H9 (cell line): ENCODE results near the gene TBC1D4. TPM values are rescaled to one million over a fixed set of nuclear protein-coding genes. Genes with fewer than 3 reads are reported as not detected.

ENCODE experiments used
- DNase-seq: peaks from one replicate; pipeline ENCODE4 v3.0.0-alpha.2; 2017
- H2AFZ ChIP-seq: one replicate; pipeline ENCODE4 v1.6.1; 2013; ENCODE audit warnings: mild to moderate bottlenecking, low read length, control low read depth, moderate library complexity
- H2AK5ac ChIP-seq: 2 replicates; pipeline ENCODE4 v1.6.1; 2013; ENCODE audit warnings: low read length, control low read depth, mixed read lengths; ENCODE audit not compliant: insufficient read length
- H2BK120ac ChIP-seq: one replicate; pipeline ENCODE4 v1.6.1; 2013; ENCODE audit warnings: low read depth, mild to moderate bottlenecking, low read length, control low read depth, inconsistent platforms; ENCODE audit not compliant: poor library complexity, severe bottlenecking
- H2BK12ac ChIP-seq: 2 replicates; pipeline ENCODE4 v1.6.1; 2013; ENCODE audit warnings: low read length, control low read depth, mixed read lengths, low read depth; ENCODE audit not compliant: insufficient read length
- H2BK15ac ChIP-seq: 2 replicates; pipeline ENCODE4 v1.6.1; 2013; ENCODE audit warnings: low read depth, low read length, control low read depth
- H2BK20ac ChIP-seq: one replicate; pipeline ENCODE4 v1.6.1; 2013; ENCODE audit warnings: low read depth, mild to moderate bottlenecking, low read length, control low read depth, inconsistent platforms; ENCODE audit not compliant: poor library complexity, severe bottlenecking
- H2BK5ac ChIP-seq: 2 replicates; pipeline ENCODE4 v1.6.1; 2013; ENCODE audit warnings: low read length, control low read depth, mixed read lengths; ENCODE audit not compliant: insufficient read length
- H3K14ac ChIP-seq: 2 replicates; pipeline ENCODE4 v1.6.1; 2013; ENCODE audit warnings: low read length, control low read depth; ENCODE audit not compliant: insufficient read depth
- H3K18ac ChIP-seq: 2 replicates; pipeline ENCODE4 v1.6.1; 2013; ENCODE audit warnings: low read depth, mild to moderate bottlenecking, mixed read lengths, low read length, control low read depth; ENCODE audit not compliant: insufficient read length
- H3K23ac ChIP-seq: 2 replicates; pipeline ENCODE4 v1.6.1; 2013; ENCODE audit warnings: low read length, control low read depth, mixed read lengths, low read depth; ENCODE audit not compliant: insufficient read length
- H3K23me2 ChIP-seq: 2 replicates; pipeline ENCODE4 v1.6.1; 2013; ENCODE audit warnings: low read depth, mild to moderate bottlenecking, mixed read lengths, low read length, control low read depth; ENCODE audit not compliant: insufficient read length, poor library complexity, severe bottlenecking
- H3K27ac ChIP-seq: 2 replicates; pipeline ENCODE4 v1.5.1; 2013; ENCODE audit warnings: low read length, control low read depth, mixed read lengths, low read depth; ENCODE audit not compliant: insufficient read length
- H3K27me3 ChIP-seq: 2 replicates; pipeline ENCODE4 v1.6.1; 2013; ENCODE audit warnings: low read length, control low read depth, inconsistent platforms; ENCODE audit not compliant: insufficient read depth
- H3K4ac ChIP-seq: 2 replicates; pipeline ENCODE4 v1.6.1; 2013; ENCODE audit warnings: low read depth, mild to moderate bottlenecking, control low read depth, inconsistent platforms, low read length, moderate library complexity
- H3K4me1 ChIP-seq: 2 replicates; pipeline ENCODE4 v1.6.1; 2013; ENCODE audit warnings: low read length, control low read depth, inconsistent platforms; ENCODE audit not compliant: insufficient read depth
- H3K4me2 ChIP-seq: 2 replicates; pipeline ENCODE4 v1.6.1; 2013; ENCODE audit warnings: low read length, control low read depth, mixed read lengths; ENCODE audit not compliant: insufficient read length, insufficient read depth
- H3K56ac ChIP-seq: 2 replicates; pipeline ENCODE4 v1.6.1; 2013; ENCODE audit warnings: low read depth, mild to moderate bottlenecking, mixed read lengths, low read length, control low read depth; ENCODE audit not compliant: insufficient read length
- H3K79me1 ChIP-seq: 2 replicates; pipeline ENCODE4 v1.6.1; 2013; ENCODE audit warnings: low read depth, mild to moderate bottlenecking, moderate library complexity, low read length, control low read depth, inconsistent platforms; ENCODE audit not compliant: insufficient read depth, poor library complexity, severe bottlenecking
- H3K79me2 ChIP-seq: 2 replicates; pipeline ENCODE4 v1.6.1; 2013; ENCODE audit warnings: low read length, control low read depth, inconsistent platforms; ENCODE audit not compliant: insufficient read depth
- H3K9ac ChIP-seq: 2 replicates; pipeline ENCODE4 v1.6.1; 2013; ENCODE audit warnings: low read length, control low read depth, mixed read lengths; ENCODE audit not compliant: insufficient read length; ENCODE audit errors: extremely low read depth
- H3K9me3 ChIP-seq: one replicate; pipeline ENCODE4 v1.6.1; 2013; ENCODE audit warnings: low read depth, low read length, inconsistent platforms; ENCODE audit not compliant: control insufficient read depth
- H3T11ph ChIP-seq: one replicate; pipeline ENCODE4 v1.6.1; 2013; ENCODE audit warnings: mild to moderate bottlenecking, low read length, control low read depth, inconsistent platforms
- H4K20me1 ChIP-seq: one replicate; pipeline ENCODE4 v1.6.1; 2013; ENCODE audit not compliant: control insufficient read depth, insufficient read length, insufficient read depth
- H4K5ac ChIP-seq: 2 replicates; pipeline ENCODE4 v1.6.1; 2013; ENCODE audit warnings: low read depth, mild to moderate bottlenecking, mixed read lengths, low read length, control low read depth; ENCODE audit not compliant: insufficient read length
- H4K8ac ChIP-seq: replicated peaks from 2 replicates; pipeline ENCODE4 v1.6.1; 2013; ENCODE audit warnings: low read length, control low read depth, mixed read lengths, low read depth; ENCODE audit not compliant: insufficient read length
- H4K91ac ChIP-seq: 2 replicates; pipeline ENCODE4 v1.6.1; 2013; ENCODE audit warnings: low read depth, mild to moderate bottlenecking, moderate library complexity, mixed read lengths, low read length, control low read depth; ENCODE audit not compliant: insufficient read length
- H3K27ac Mint-ChIP-seq, 3 experiments: 2 replicates in 2 of 3; 3 replicates in 1 of 3; pipeline ENCODE4 v1.8.0; 2020 to 2021; ENCODE audit warnings: mixed read lengths in 3 of 3, mild to moderate bottlenecking in 1 of 3, moderate library complexity in 1 of 3
- H3K27me3 Mint-ChIP-seq: 2 replicates; pipeline ENCODE4 v1.8.0; 2021; ENCODE audit warnings: low read depth, mild to moderate bottlenecking, moderate library complexity, mixed read lengths
- H3K36me3 Mint-ChIP-seq, 3 experiments: 2 replicates in 2 of 3; 3 replicates in 1 of 3; pipeline ENCODE4 v1.8.0; 2020 to 2021; ENCODE audit warnings: low read depth in 3 of 3, mixed read lengths in 3 of 3; ENCODE audit not compliant: insufficient read depth in 1 of 3
- H3K4me1 Mint-ChIP-seq, 2 experiments: 2 replicates each; pipeline ENCODE4 v1.8.0; 2020; ENCODE audit warnings: mixed read lengths in 2 of 2
- H3K4me3 Mint-ChIP-seq, 2 experiments: 2 replicates in 1 of 2; 3 replicates in 1 of 2; pipeline ENCODE4 v1.8.0; 2020 to 2021; ENCODE audit warnings: mild to moderate bottlenecking in 2 of 2, mixed read lengths in 2 of 2, moderate library complexity in 1 of 2
- H3K9me3 Mint-ChIP-seq, 2 experiments: 2 replicates in 1 of 2; 3 replicates in 1 of 2; pipeline ENCODE4 v1.8.0; 2020; ENCODE audit warnings: mild to moderate bottlenecking in 2 of 2, mixed read lengths in 2 of 2, moderate library complexity in 1 of 2
- CTCF ChIP-seq: fragments of 200-600 bp; sonication (generic); conservative IDR thresholded peaks from 3 replicates; pipeline ENCODE4 v1.8.0; 2021; ENCODE audit warnings: antibody characterized with exemption, mild to moderate bottlenecking
- WGBS: extraction: QIAGEN DNeasy Blood & Tissue Kit; methylation state at CpG from one replicate; pipeline ENCODE4 v1.1.7; 2013; ENCODE audit warnings: missing lambda C conversion rate, low lambda C conversion rate, mixed read lengths; ENCODE audit not compliant: insufficient read length; ENCODE audit errors: extremely low coverage; 5-methylcytosine and 5-hydroxymethylcytosine counted together
- total RNA-seq: library from RNA; stranded (reverse); gene quantifications from 2 replicates; pipeline ENCODE4 v1.2.1, GENCODE V29; 2021

Gene TBC1D4
- total RNA-seq, 1 experiment from 2014 or later, result 10.5 TPM

DNA sequence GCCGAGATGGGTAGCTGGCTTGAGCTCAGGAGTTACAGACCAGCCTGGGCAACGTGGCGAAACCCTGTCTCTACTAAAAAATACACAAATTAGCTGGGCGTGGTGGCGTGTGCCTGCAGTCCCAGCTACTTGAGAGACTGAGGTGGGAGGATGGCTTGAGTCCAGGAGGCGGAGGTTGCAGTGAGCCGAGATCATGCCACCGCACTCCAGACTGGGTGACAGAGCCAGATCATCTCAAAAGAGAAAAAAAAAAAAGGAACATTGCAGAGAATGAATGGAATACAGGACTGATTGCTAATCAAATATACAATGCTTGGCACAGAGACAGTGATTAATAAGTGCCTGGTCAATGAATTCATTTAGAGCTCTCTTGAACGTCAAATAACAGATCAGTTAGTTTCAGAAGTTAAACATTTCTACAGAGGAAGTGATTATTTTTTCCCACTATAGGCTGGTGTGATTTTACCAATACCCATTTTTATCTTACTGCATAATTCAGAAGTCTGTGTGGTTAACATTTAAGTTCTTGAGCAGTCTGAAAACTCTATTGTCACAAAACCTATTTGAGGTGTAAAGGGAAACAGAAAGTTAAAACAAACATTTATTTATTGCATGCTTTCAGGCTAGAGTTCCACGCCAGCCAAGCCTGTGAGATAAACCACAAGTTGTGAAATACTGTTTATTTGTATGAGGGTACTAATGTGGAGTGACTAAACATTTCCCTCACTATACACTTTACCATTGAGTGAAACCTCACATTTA is 7.7 kb upstream of the TBC1D4 start:
- WGBS, result no CpG with 5 or more reads among the region's 10 CpGs

More for the DNA sequence above, 7.7 kb upstream of the TBC1D4 start:
- Histone ChIP-seq H4K20me1 (no peaks in the 10 kb centered on the region), H3K4me1 (no peaks in the 10 kb centered on the region), H3K9ac (no peak overlapping the region), H2BK120ac (no peak overlapping the region), H3K79me2 (no peaks in the 10 kb centered on the region), H3K23me2 (no peaks in the 10 kb centered on the region), H3K14ac (no peak overlapping the region), H3K79me1 (no peaks in the 10 kb centered on the region), H2BK15ac (no peak overlapping the region), H3K4ac (no peak overlapping the region), H2BK20ac (no peak overlapping the region), H3K18ac (no peak overlapping the region), H3K9me3 (no peaks in the 10 kb centered on the region), H3K4me2 (no peak overlapping the region), H3K23ac (no peak overlapping the region), H4K8ac (no peak overlapping the region), H4K5ac (no peak overlapping the region), H3K56ac (no peak overlapping the region), H3K27ac (no peak overlapping the region), H2BK12ac (no peak overlapping the region), H3T11ph (no peak overlapping the region), H2AFZ (no peak overlapping the region), H2AK5ac (no peak overlapping the region), H3K27me3 (no peaks in the 10 kb centered on the region), H4K91ac (no peak overlapping the region), H2BK5ac (no peak overlapping the region)
- Mint-ChIP-seq H3K4me3 (no peak overlapping the region), H3K27ac (peak overlapping the region in 1 of 3 experiments; percentile 21; a peak in 1 of 7 replicates), H3K9me3 (no peaks in the 10 kb centered on the region), H3K27me3 (peaks cover 2% of the 10 kb centered on the region), H3K36me3 (no peaks in the 10 kb centered on the region; a peak in 1 of 7 replicates), H3K4me1 (peaks cover 7 to 14% of the 10 kb centered on the region in 2 experiments)
- DNase-seq, result no peak
- no peak for TF ChIP-seq CTCF
